ENCODE data around the gene MB21D2. TPM values are rescaled to one million over a fixed set of nuclear protein-coding genes. Genes with fewer than 3 reads are reported as not detected.

MB21D2 gene
- total and polyA plus RNA-seq, 2 experiments from 2014 or later: 8.1 to 35.9 TPM

GRCh38 chr3:192879346-192880031 is 38.2 kb downstream of the MB21D2 start:
- Mint-ChIP-seq H3K27me3 (ENCODE audit: insufficient read depth, low read depth, poor library complexity) (peaks cover 1% of the 10 kb centered on the region), H3K27ac (peak overlapping the region; percentile 84), H3K4me3 (no peak overlapping the region), H3K36me3 (ENCODE audit: low read depth) (no peaks in the 10 kb centered on the region; the same call in 2 of the 3 replicates), H3K4me1 (peaks cover 47% of the 10 kb centered on the region), H3K9me3 (no peaks in the 10 kb centered on the region)
- H3K27ac ChIP-seq (ENCODE audit: low read depth): peak overlapping the region; percentile 77
- peaks cover 22% of the 10 kb centered on the region for H3K4me1 ChIP-seq (ENCODE audit: insufficient read depth)
- H2AFZ ChIP-seq: no peak overlapping the region
- H3K4me2 ChIP-seq: peak overlapping the region; percentile 6; the same call in 1 of the 2 replicates
- peaks cover 4% of the 10 kb centered on the region; the same call in 1 of the 2 replicates for H4K20me1 ChIP-seq (replicated peaks; ENCODE audit: insufficient read depth)
- no peaks in the 10 kb centered on the region for H3F3A ChIP-seq (replicated peaks; ENCODE audit: low read depth)
- TF ChIP-seq JUNB (IDR thresholded peaks at IDR 0.05; ENCODE audit: unreplicated experiment) (no peak), NANOG (IDR thresholded peaks at IDR 0.05; ENCODE audit: borderline replicate concordance) (no peak), CREB1 (CRISPR knock-in tag; IDR thresholded peaks at IDR 0.05; ENCODE audit: low read depth) (peak; percentile 30; the same call in 1 of the 2 replicates), ZNF462 (CRISPR knock-in tag; IDR thresholded peaks at IDR 0.05) (peak; percentile 58; the same call in 1 of the 2 replicates), CTCF (conservative IDR thresholded peaks at IDR 0.05; ENCODE audit: low read depth in 2 of 2) (no peak)
- H3K4me3 ChIP-seq: no peak overlapping the region; the same call in 1 of the 2 replicates
- peaks cover 50% of the 10 kb centered on the region for H3K79me2 ChIP-seq (replicated peaks; ENCODE audit: insufficient read depth)
- ATAC-seq: peak; percentile 96
- H3K36me3 ChIP-seq (ENCODE audit: insufficient read depth): no peaks in the 10 kb centered on the region
- DNase-seq (ENCODE audit: low spot score): peak; percentile 95
- no peaks in the 10 kb centered on the region for H3K27me3 ChIP-seq (ENCODE audit: insufficient read depth)
- 0 out of 2 replicates have a peak, but pooled peaks cover 4% of the 10 kb centered on the region for H3K9me2 ChIP-seq (ENCODE audit: insufficient read depth)

All from GM23338 (cell line).